Peyer's patch (tissue), 4 donors: ENCODE data around the gene TMEM150A. TPM values are rescaled to one million over a fixed set of nuclear protein-coding genes. Genes with fewer than 3 reads are reported as not detected.
"Not testable (repeated sequence)": the region's sequence is repeated elsewhere in the genome, so short reads cannot be mapped to it uniquely, and the experiment has no call there.

Experiments used
- DNase-seq, 3 donors: peaks; one replicate each; pipeline ENCODE4 v3.0.0-alpha.2; 2017 to 2019
- H3K27ac ChIP-seq, 4 donors: fragments of 200-600 bp; sonication (generic); one replicate each; pipeline ENCODE4 v1.5.1; 2016 to 2019
- H3K27me3 ChIP-seq, 2 donors: fragments of 200-600 bp; sonication (generic); one replicate each; pipeline ENCODE4 v1.5.1; 2019
- H3K36me3 ChIP-seq, 3 donors: fragments of 200-600 bp; sonication (generic); one replicate each; pipeline ENCODE4 v1.5.1; 2016 to 2019
- H3K4me1 ChIP-seq, 4 donors: fragments of 200-600 bp; sonication (generic); one replicate each; pipeline ENCODE4 v1.5.1; 2016 to 2019
- H3K4me3 ChIP-seq, 4 donors: fragments of 200-600 bp; sonication (generic); 1 replicate in 3 of 4; 2 replicates in 1 of 4; pipeline ENCODE4 v1.5.1; 2016 to 2019; ENCODE audit warnings: mild to moderate bottlenecking in 1 of 4
- H3K9me3 ChIP-seq, 4 donors: fragments of 200-600 bp; sonication (generic); one replicate each; pipeline ENCODE4 v1.5.1; 2016 to 2019; ENCODE audit warnings: mild to moderate bottlenecking in 1 of 4
- POLR2A ChIP-seq, 2 donors: fragments of 450-650 bp; IDR thresholded peaks; one replicate each; pipeline ENCODE4 v1.5.1; 2017; ENCODE audit warnings: antibody characterized with exemption in 2 of 2, mild to moderate bottlenecking in 2 of 2, moderate library complexity in 2 of 2
- total RNA-seq, 4 donors: library from RNA; depleted of rRNA; stranded (reverse); fragments of >200 nt; gene quantifications; one replicate each; pipeline ENCODE4 v1.1.0, GENCODE V29; 2016
- TF ChIP-seq, protein P1 (sequence below), 6 experiments: fragments of 450-650 bp in 4 of 6; fragments of 200-600 bp in 2 of 6; sonication (generic) in 1 of 6; IDR thresholded peaks; one replicate each; pipeline ENCODE4 v1.5.1; 2017 to 2019; ENCODE audit warnings: antibody characterized with exemption in 6 of 6, mild to moderate bottlenecking in 3 of 6, moderate library complexity in 1 of 6

The TMEM150A gene
- total RNA-seq, 4 donors from 2014 or later = 7.5 to 24.0 (median 15.5) TPM

DNA sequence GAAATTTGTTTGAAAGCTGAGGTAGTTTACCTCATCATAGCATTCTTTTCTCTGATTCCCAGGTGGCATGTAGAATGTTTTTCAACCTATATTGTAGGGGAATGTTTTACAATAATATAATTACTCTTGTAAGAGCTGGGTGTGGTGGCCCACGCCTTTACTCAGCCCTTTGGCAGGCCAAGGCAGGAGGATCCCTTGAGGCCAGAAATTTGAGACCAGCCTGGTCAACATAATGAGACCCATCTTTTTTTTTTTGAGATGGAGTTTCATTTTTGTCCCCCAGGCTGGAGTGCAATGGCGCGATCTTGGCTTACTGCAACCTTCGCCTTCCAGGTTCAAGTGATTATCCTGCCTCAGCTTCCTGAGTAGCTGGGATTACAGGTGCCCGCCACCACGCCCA, 17.1 kb upstream of the TMEM150A start:
- Histone ChIP-seq H3K36me3 (peaks cover 0 to 60% (median 4%) of the 10 kb centered on the region in 3 donors), H3K4me3 (no peak overlapping the region), H3K27me3 (no peaks in the 10 kb centered on the region), H3K4me1 (peaks cover 0 to 24% (median 9%) of the 10 kb centered on the region in 4 donors), H3K27ac (no peak overlapping the region), H3K9me3 (no peaks in the 10 kb centered on the region)
- no peak for DNase-seq
- TF ChIP-seq, protein P1, sequence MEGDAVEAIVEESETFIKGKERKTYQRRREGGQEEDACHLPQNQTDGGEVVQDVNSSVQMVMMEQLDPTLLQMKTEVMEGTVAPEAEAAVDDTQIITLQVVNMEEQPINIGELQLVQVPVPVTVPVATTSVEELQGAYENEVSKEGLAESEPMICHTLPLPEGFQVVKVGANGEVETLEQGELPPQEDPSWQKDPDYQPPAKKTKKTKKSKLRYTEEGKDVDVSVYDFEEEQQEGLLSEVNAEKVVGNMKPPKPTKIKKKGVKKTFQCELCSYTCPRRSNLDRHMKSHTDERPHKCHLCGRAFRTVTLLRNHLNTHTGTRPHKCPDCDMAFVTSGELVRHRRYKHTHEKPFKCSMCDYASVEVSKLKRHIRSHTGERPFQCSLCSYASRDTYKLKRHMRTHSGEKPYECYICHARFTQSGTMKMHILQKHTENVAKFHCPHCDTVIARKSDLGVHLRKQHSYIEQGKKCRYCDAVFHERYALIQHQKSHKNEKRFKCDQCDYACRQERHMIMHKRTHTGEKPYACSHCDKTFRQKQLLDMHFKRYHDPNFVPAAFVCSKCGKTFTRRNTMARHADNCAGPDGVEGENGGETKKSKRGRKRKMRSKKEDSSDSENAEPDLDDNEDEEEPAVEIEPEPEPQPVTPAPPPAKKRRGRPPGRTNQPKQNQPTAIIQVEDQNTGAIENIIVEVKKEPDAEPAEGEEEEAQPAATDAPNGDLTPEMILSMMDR (IDR thresholded peaks at IDR 0.05) = no peak
- no peak for TF ChIP-seq POLR2A (IDR thresholded peaks at IDR 0.05)

DNA sequence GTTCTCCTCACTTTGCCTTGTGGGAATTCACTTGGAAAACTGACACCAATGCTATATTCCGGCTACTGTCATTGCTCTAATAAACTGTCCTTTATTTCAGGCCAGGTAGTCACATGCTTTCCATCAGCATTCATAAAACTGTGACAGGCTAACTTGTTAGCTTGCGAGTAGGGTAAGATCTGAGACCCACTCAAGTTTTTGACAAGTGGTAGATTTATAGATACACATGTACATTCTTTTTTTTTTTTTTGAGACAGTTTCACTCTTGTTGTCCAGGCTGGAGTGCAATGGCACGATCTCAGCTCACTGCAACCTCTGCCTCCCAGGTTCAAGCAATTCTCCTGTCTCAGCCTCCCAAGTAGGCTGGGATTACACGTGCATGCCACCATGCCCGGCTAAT, 15.2 kb upstream of the TMEM150A start:
- H3K27me3 ChIP-seq, H3K9me3 ChIP-seq, DNase-seq, H3K27ac ChIP-seq: not testable (repeated sequence)
- Histone ChIP-seq H3K4me1 (peaks cover 0 to 24% (median 9%) of the 10 kb centered on the region in 4 donors), H3K36me3 (peaks cover 0 to 41% (median 1%) of the 10 kb centered on the region in 3 donors), H3K4me3 (peak overlapping the region in 1 of 4 donors; percentile 15)

DNA sequence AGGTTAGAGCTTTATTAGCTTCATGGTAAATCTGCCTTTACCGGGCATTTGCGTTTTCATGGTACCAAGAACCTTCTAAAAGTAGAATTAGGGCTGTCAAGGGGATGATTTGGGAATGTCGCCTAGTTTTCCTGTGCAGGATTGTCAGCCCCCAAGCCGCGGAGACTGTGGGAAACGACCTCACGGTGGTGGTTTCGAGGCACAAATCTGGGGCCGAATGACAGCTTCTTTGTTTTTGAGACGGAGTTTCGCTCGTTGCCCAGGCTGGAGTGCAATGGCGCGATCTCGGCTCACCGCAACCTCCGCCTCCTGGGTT, 12.9 kb upstream of the TMEM150A start:
- Histone ChIP-seq H3K27me3 (no peaks in the 10 kb centered on the region), H3K9me3 (no peaks in the 10 kb centered on the region), H3K4me1 (peaks cover 0 to 29% (median 14%) of the 10 kb centered on the region in 4 donors), H3K36me3 (peaks cover 0 to 18% (median 0%) of the 10 kb centered on the region in 3 donors), H3K4me3 (peak overlapping the region in 3 of 4 donors; percentile 80 to 98 (median 97)), H3K27ac (peak overlapping the region; percentile 77 to 94 (median 86))
- TF ChIP-seq POLR2A (IDR thresholded peaks at IDR 0.05) = no peak
- TF ChIP-seq, protein P1 (IDR thresholded peaks at IDR 0.05) = no peak
- no peak for DNase-seq

DNA sequence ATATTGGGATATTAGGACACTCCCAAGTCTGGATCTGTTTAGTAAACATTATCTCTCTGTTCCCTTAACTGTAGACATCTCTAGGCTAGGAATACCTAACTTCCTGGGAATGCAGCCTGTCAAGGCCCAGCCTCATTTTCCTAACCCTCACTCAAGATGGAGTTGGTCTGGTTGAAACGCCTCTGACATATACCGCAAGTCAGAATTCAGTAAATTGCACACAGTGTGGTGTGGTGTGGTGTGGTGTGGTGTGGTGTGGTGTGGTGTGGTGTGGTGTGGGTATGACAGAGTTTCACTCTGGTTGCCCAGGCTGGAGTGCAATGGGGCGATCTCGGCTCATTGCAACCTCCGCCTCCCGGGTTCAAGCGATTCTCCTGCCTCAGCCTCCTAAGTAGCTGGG, 12.3 kb upstream of the TMEM150A start:
- Histone ChIP-seq H3K4me1 (peaks cover 0 to 33% (median 15%) of the 10 kb centered on the region in 4 donors), H3K36me3 (peaks cover 0 to 12% (median 0%) of the 10 kb centered on the region in 3 donors)
- not testable (repeated sequence) for H3K4me3 ChIP-seq, H3K9me3 ChIP-seq, H3K27ac ChIP-seq, DNase-seq, H3K27me3 ChIP-seq

DNA sequence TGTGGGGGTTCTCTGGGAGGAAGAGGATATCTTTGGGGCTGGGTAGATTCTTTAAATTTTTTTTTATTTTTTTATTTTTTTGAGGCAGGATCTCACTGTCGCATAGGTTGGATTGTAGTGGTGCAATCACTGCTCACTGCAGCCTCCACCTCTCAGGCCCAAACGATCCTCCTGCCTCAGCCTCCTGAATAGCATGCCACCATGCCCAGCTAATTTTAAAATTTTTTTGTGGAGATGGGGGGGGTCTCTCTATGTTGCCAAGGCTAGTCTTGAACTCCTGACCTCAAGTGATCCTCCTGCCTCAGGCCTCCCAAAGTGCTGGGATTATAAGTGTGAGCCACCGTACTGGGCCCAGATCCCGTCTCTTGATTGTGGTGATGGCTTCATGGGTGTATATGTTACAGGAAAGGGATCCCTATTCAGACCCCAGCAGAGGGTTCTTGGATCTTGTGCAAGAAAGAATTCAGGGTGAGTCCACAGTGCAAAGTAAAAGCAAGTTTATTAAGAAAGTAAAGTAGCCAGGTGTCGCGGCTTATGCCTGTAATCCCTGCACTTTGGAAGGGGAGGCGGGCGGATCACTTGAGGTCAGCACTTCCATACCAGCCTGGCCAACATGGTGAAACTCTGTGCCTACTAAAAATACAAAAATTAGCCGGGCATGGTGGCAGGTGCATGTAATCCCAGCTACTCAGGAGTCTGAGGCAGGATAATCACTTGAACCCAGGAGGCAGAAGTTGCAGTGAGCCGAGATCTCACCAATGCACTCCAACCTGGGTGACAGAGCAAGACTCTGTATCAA, 11.4 kb upstream of the TMEM150A start:
- Histone ChIP-seq H3K27ac (no peak overlapping the region), H3K4me3 (no peak overlapping the region), H3K9me3 (no peaks in the 10 kb centered on the region), H3K27me3 (no peaks in the 10 kb centered on the region), H3K36me3 (peaks cover 0 to 12% (median 0%) of the 10 kb centered on the region in 3 donors), H3K4me1 (peaks cover 0 to 29% (median 15%) of the 10 kb centered on the region in 4 donors)
- DNase-seq = no peak
- TF ChIP-seq, protein P1 (IDR thresholded peaks at IDR 0.05) = no peak
- TF ChIP-seq POLR2A (IDR thresholded peaks at IDR 0.05) = no peak

DNA sequence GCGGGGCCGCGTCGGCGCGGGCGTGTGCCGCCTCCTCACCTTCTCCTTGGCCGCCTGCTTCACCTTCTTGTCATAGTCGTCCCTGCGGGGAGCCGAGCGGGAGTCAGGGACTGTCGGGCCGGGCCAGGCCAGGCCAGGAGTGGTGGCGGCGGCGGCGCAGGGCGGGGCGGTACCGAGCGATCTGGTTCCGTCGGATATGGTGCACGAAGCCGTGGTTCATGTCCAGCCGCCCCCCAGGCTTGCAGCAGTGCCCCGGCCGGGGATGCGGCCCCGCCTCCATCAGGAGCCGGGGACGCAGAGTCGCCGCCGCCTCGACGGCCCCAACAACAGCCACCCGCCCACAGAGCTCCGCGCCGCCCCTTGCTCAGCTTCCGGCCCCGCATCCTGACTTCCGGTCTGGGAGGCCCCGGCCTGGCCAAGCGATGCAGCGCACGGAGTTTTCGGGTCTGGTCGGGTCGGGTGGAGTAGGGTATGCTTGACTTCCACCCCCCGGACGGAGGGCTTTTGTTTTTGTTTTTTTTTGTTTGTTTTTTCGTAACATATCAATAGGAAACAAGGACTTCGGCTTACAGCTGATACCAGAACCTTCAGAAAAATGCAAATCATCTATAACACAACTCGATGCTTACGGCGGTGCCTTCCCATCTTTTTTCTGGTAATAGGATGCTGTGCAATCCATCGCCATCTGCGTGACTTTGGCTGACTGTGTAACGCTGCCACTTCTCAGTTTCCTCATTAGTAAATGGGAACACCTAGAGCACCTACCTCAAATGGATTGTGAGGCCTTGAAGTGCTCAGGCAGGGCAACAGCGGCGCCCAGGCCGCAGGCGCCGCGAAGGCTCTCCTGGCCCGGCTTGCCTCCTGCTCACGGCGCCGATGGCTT, 9.4 kb upstream of the TMEM150A start, which contains the start of gene C2orf68:
Gene C2orf68, minus strand, starts transcription at position 362 of the 883 bp plus-strand sequence. Its CDS starts 82 bp downstream, at position 280.
- peaks cover 0 to 21% (median 0%) of the 10 kb centered on the region in 3 donors for H3K36me3 ChIP-seq
- no peaks in the 10 kb centered on the region for H3K27me3 ChIP-seq
- DNase-seq = peak; percentile 89 to 96 (median 93)
- peak; percentile 71 to 77 for TF ChIP-seq POLR2A (IDR thresholded peaks at IDR 0.05)
- TF ChIP-seq, protein P1 (IDR thresholded peaks at IDR 0.05) = no peak
- peaks cover 0 to 13% (median 8%) of the 10 kb centered on the region in 4 donors for H3K4me1 ChIP-seq
- H3K27ac ChIP-seq = peak within 1 kb of the TSS; percentile 84 to 90 (median 84)
- peak within 1 kb of the TSS; percentile 70 to 97 (median 89) for H3K4me3 ChIP-seq
- no peaks in the 10 kb centered on the region for H3K9me3 ChIP-seq
